BE2C (cell line): ENCODE results near the gene KCNN4.
A peak's percentile ranks its signal among the peaks of the same experiment; 100 is the strongest.

Experiments used
- DNase-seq: peaks from one replicate; pipeline ENCODE4 v3.0.0-alpha.2; 2020
- H3K27me3 ChIP-seq: fragments of 250-450 bp; sonication (Bioruptor Pico); 2 replicates; pipeline ENCODE4 v1.5.1; 2020; ENCODE audit warnings: mild to moderate bottlenecking
- H3K36me3 ChIP-seq: fragments of 250-450 bp; sonication (Bioruptor Pico); 2 replicates; pipeline ENCODE4 v1.5.1; 2020; ENCODE audit warnings: mild to moderate bottlenecking
- H3K4me1 ChIP-seq: fragments of 250-450 bp; sonication (Bioruptor Pico); 2 replicates; pipeline ENCODE4 v1.5.1; 2020
- H3K4me3 ChIP-seq: 2 replicates; pipeline ENCODE4 v1.5.1; 2011; ENCODE audit warnings: low read depth, low read length
- H3K9me3 ChIP-seq: fragments of 250-450 bp; sonication (Bioruptor Pico); 2 replicates; pipeline ENCODE4 v1.5.1; 2020
- TF ChIP-seq, protein P1 (sequence below): IDR thresholded peaks from 2 replicates; pipeline ENCODE4 v1.5.1; 2012; ENCODE audit warnings: mild to moderate bottlenecking, low read depth, low read length

Gene KCNN4

DNA sequence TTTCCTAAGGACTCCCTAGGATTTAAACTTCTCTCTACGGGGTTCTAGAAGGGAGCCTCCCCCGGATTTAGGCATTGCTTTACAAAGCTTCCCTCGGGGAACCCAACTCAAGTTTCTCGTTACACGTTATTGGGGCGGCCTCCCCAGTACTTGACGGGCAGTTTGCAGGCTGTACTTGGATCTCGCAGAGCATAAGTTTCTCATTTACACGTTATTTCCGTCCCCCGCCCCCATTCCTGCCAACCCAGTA is 26.6 kb downstream of the KCNN4 start:
- Histone ChIP-seq H3K27me3 (no peaks in the 10 kb centered on the region), H3K9me3 (no peaks in the 10 kb centered on the region), H3K36me3 (peaks cover 24% of the 10 kb centered on the region), H3K4me3 (peak overlapping the region; percentile 82), H3K4me1 (no peaks in the 10 kb centered on the region)
- TF ChIP-seq, protein P1, sequence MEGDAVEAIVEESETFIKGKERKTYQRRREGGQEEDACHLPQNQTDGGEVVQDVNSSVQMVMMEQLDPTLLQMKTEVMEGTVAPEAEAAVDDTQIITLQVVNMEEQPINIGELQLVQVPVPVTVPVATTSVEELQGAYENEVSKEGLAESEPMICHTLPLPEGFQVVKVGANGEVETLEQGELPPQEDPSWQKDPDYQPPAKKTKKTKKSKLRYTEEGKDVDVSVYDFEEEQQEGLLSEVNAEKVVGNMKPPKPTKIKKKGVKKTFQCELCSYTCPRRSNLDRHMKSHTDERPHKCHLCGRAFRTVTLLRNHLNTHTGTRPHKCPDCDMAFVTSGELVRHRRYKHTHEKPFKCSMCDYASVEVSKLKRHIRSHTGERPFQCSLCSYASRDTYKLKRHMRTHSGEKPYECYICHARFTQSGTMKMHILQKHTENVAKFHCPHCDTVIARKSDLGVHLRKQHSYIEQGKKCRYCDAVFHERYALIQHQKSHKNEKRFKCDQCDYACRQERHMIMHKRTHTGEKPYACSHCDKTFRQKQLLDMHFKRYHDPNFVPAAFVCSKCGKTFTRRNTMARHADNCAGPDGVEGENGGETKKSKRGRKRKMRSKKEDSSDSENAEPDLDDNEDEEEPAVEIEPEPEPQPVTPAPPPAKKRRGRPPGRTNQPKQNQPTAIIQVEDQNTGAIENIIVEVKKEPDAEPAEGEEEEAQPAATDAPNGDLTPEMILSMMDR: no peak
- no peak for DNase-seq

DNA sequence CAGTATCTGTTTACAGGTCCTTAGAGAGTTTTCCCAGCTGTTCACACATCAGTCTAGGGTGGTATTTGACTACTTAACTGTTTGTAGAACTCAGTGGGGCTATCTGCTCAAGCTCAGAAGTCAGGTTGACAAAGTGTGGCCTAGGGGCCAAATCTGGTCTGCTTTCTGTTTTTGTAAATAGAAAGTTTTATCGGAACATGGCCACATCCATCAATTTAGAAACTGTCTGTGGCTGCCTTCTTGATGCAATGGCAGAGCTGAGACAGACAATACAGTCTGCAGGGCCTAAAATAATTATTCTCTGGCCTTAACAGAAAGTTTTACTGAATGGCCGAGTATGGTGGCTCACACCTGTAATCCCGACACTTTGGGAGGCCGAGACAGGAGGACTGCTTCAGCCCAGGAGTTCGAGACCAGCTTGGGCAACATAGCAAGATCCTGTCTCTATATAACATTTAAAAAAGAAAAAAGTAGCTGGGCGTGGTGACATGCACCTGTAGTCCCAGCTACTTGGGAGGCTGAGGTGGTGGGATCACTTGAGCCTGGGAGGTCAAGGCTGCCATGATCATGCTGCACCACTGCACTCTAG is 28.4 kb downstream of the KCNN4 start:
- TF ChIP-seq, protein P1: no peak
- H3K27me3 ChIP-seq: no peaks in the 10 kb centered on the region
- peaks cover 38% of the 10 kb centered on the region for H3K36me3 ChIP-seq
- no peak overlapping the region for H3K4me3 ChIP-seq
- no peaks in the 10 kb centered on the region for H3K9me3 ChIP-seq
- no peaks in the 10 kb centered on the region for H3K4me1 ChIP-seq
- DNase-seq: no peak

DNA sequence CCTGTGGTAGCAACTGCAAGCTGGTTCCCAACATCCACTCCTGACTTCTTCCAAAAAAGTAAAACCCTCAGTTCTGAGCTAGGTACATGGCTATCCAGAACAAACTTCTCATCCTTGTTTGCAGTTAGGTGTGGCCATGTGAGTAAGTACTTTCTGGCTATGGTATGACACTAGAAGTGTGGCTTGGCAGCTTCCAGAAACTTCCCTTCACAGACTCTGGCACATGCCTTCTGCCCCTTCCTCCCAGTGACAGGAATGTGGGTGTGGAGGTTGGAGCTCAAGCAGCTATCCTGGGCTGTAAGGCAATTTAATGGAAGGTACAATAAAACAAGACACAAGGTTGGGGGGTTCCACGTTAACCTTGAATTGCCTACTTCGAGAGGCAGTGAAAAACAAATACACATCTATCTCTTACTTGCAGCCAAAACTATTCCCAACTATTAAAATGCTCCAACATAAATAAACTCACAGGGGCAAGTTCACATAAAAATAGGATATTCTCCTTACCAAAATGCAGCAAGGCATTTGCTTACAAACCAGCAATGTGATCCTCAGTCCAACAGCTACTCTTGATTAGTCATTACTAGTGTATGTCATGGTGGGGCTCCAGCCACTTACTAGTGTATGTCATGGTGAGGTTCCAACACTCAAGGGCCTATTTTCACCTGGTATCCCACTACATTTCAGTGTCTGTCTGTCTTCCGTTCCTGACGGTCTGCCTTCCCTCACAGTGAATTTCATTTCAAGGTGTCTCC is 29.1 kb downstream of the KCNN4 start:
- Histone ChIP-seq H3K36me3 (peaks cover 43% of the 10 kb centered on the region), H3K27me3 (no peaks in the 10 kb centered on the region), H3K9me3 (no peaks in the 10 kb centered on the region), H3K4me3 (no peak overlapping the region), H3K4me1 (no peaks in the 10 kb centered on the region)
- no peak for DNase-seq
- TF ChIP-seq, protein P1: no peak

DNA sequence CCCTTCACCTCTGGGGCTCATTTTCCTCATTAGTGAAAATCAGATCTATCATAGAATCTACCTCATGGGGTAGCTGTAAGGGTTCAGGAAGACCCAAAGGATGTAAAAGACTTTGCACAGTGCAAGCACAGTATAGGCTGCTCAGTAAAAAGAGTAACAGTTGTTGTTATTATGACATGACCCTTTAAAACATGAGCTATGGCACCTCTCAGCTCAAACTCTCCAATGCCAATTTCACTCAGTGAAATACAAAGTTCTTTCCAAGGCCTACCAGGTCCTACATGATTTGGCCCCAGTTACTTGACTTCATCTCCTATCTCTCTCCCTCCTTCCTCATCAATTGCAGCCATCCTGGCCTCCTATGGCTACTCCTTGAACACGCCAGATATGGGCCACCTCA is 30.9 kb downstream of the KCNN4 start:
- no peak overlapping the region for H3K4me3 ChIP-seq
- no peak for DNase-seq
- no peaks in the 10 kb centered on the region for H3K27me3 ChIP-seq
- H3K36me3 ChIP-seq: peaks cover 51% of the 10 kb centered on the region
- TF ChIP-seq, protein P1: no peak
- H3K9me3 ChIP-seq: no peaks in the 10 kb centered on the region
- H3K4me1 ChIP-seq: no peaks in the 10 kb centered on the region

DNA sequence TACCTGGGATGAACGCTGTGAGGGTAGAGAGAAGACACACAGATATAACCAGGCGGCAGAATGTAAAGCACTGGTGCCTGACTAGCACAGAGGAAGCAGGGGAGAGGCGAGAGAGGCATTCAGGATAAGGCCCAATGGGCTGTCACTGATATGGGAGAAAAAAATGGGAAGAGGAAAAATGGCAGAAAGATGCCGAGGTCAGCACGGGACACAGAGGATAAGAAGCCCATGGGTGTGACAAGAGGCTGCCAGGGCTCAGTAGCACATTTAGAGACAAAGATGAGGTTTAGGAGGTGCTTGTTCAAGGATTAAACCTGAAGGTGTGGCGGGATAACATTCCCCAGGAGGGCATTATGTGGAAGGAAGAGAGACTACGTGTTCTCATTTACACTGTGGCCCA is 31.6 kb downstream of the KCNN4 start:
- no peak for DNase-seq
- no peaks in the 10 kb centered on the region for H3K9me3 ChIP-seq
- no peaks in the 10 kb centered on the region for H3K27me3 ChIP-seq
- H3K4me3 ChIP-seq: no peak overlapping the region
- TF ChIP-seq, protein P1: no peak
- peaks cover 57% of the 10 kb centered on the region for H3K36me3 ChIP-seq
- no peaks in the 10 kb centered on the region for H3K4me1 ChIP-seq

DNA sequence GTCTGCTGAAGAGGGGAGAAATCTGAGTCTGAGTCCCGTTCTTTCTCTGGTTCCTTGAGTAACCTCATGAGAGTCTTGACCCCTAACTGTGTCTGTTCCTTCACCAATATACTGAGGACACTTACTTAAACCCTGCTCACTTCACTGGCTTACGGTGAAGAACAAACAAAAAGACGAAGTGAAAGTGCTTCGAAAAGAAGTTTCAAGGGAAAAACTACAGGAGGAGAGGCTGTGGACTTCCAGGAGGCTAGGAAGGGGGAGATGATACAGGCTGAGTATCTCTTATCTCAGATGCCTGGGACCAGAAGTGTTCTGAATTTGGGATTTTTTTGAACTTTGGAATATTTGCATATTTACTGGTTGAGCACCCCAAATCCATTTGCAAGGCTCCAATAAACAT is 32.1 kb downstream of the KCNN4 start:
- Histone ChIP-seq H3K4me3 (no peak overlapping the region), H3K4me1 (no peaks in the 10 kb centered on the region), H3K36me3 (peaks cover 62% of the 10 kb centered on the region), H3K9me3 (no peaks in the 10 kb centered on the region), H3K27me3 (no peaks in the 10 kb centered on the region)
- TF ChIP-seq, protein P1: no peak
- no peak for DNase-seq
